ENCODE results near the gene RCBTB2. TPM values are rescaled to one million over a fixed set of nuclear protein-coding genes. Genes with fewer than 3 reads are reported as not detected.

Gene RCBTB2
- total and polyA plus RNA-seq, 9 of the 15 experiments (the other 6 are each of a cell fraction or from before 2014, with no cell fraction given): 0.91 to 3.3 (median 1.5) TPM

DNA sequence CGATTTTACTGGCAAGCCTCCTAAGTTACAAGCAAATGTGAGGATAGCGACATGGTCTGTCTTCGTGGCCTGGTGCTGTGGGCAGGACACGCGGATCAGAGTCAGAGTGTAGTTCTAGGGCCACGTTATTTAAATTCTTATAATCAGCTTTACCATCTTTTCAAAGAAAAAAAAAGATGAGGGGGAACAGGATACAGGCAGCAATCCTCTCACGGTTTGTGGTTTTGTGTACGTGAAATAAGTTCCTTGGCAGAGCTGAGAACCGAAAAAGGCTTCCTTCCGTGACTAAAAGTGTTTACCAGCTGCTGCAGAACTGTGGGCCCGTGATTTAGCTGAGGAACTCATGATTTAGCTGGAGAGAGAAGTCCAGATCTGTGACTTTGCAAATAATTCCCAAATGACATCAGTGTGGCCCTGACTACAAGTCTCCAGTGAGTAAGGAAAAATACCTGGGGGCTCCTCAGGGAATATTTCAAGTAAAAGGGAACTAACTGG, 27.2 kb downstream of the RCBTB2 start (continued):
- TF ChIP-seq PBX2 (CRISPR knock-in tag; IDR thresholded peaks at IDR 0.05; ENCODE audit: low read depth) (no peak), PBX2 (tag; conservative IDR thresholded peaks at IDR 0.05; ENCODE audit: low read depth) (no peak), SMAD3 (CRISPR knock-in tag; conservative IDR thresholded peaks at IDR 0.05) (no peak), FOXJ2 (tag; IDR thresholded peaks at IDR 0.05) (no peak), DACH1 (IDR thresholded peaks at IDR 0.05; ENCODE audit: partially characterized antibody) (no peak), MEF2A (IDR thresholded peaks at IDR 0.05; ENCODE audit: control insufficient read depth, low read depth, low read length) (no peak), MXI1 (IDR thresholded peaks at IDR 0.05; ENCODE audit: low read depth, low read length) (no peak), SUPT5H (IDR thresholded peaks at IDR 0.05) (no peak), CBFA2T2 (conservative IDR thresholded peaks at IDR 0.05) (no peak)

DNA sequence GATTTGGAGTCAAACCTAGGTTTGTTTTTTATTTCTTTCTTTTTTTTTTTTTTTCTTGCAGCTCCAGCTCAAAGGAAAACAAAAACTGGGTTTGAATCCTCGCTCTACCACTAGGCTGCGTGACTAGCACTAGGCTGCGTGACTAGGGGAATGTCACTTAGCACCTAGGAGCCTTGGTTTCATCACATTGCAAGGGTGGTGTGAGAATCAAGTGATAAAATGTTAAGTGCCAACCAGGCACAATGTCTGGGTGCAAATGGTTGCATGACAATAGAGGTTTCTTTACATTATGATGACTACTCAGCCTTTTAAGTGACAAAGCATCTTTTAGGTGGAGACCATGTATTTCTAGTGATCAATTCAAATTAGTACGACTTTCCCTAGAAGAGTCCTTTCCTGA, 27.9 kb downstream of the RCBTB2 start:
- 46% methylated on average over 2 of the region's 4 CpGs for WGBS (ENCODE audit: insufficient coverage, low coverage, missing lambda C conversion rate)
- Histone ChIP-seq H4K20me1 (replicated peaks; ENCODE audit: control insufficient read depth, insufficient read depth, low read length) (no peaks in the 10 kb centered on the region), H3K27me3 (ENCODE audit: control insufficient read depth in 2 of 2, insufficient read depth in 2 of 2, low read length in 2 of 2) (0 out of 5 replicates have a peak, but pooled peaks cover 0 to 5% of the 10 kb centered on the region in 2 experiments), H3K4me3 (no peak overlapping the region), H3K27ac (ENCODE audit: extremely low read depth, low read depth, low read length) (no peak overlapping the region), H3K9ac (ENCODE audit: insufficient read depth in 1 of 2, low read depth in 2 of 2, low read length in 2 of 2) (no peak overlapping the region), H3K9me1 (ENCODE audit: control insufficient read depth, insufficient read depth, low read length) (no peaks in the 10 kb centered on the region), H3K4me2 (ENCODE audit: insufficient read depth, low read length) (no peak overlapping the region), H3K36me3 (ENCODE audit: control insufficient read depth, insufficient read depth, low read length) (no peaks in the 10 kb centered on the region), H3K4me1 (replicated peaks in 1 of 2; ENCODE audit: control insufficient read depth in 2 of 2, insufficient read depth in 2 of 2, low read length in 2 of 2) (peaks cover 0 to 3% of the 10 kb centered on the region in 2 experiments; a peak in 3 of 5 replicates), H3K79me2 (ENCODE audit: control insufficient read depth, insufficient read depth, low read length) (no peaks in the 10 kb centered on the region), H2AFZ (ENCODE audit: low read depth, low read length) (no peak overlapping the region), H3K9me3 (replicated peaks; ENCODE audit: control insufficient read depth, insufficient read depth, low read depth, low read length) (no peaks in the 10 kb centered on the region)
- in situ Hi-C loops (cut with MboI): no loop called here
- intact Hi-C loops (cut with micrococcal nuclease): no loop called here
- TF ChIP-seq ZNF77 (CRISPR knock-in tag; IDR thresholded peaks at IDR 0.05) (no peak), ZC3H11A (IDR thresholded peaks at IDR 0.05; ENCODE audit: low read depth, low read length) (no peak)
- TF ChIP-seq, protein P1, sequence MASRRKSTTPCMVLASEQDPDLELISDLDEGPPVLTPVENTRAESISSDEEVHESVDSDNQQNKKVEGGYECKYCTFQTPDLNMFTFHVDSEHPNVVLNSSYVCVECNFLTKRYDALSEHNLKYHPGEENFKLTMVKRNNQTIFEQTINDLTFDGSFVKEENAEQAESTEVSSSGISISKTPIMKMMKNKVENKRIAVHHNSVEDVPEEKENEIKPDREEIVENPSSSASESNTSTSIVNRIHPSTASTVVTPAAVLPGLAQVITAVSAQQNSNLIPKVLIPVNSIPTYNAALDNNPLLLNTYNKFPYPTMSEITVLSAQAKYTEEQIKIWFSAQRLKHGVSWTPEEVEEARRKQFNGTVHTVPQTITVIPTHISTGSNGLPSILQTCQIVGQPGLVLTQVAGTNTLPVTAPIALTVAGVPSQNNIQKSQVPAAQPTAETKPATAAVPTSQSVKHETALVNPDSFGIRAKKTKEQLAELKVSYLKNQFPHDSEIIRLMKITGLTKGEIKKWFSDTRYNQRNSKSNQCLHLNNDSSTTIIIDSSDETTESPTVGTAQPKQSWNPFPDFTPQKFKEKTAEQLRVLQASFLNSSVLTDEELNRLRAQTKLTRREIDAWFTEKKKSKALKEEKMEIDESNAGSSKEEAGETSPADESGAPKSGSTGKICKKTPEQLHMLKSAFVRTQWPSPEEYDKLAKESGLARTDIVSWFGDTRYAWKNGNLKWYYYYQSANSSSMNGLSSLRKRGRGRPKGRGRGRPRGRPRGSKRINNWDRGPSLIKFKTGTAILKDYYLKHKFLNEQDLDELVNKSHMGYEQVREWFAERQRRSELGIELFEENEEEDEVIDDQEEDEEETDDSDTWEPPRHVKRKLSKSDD (conservative IDR thresholded peaks at IDR 0.05; ENCODE audit: low read length): no peak
- FAIRE-seq: no peak
- no TSS peak for BruUV-seq (replicated peaks)
- ATAC-seq: 0 out of 3 replicates have a peak, but pooled peaks have one; percentile 46
- CTCF ChIA-PET (ENCODE audit: low intra/inter-chr PET ratio): interaction anchor here (0.6 kb wide), 1 partner anchor 959 kb away, joined by 4 read pairs; no protein-coding TSS in a partner anchor
- POLR2A ChIA-PET: no interaction called here
- no peak for DNase-seq (ENCODE audit: extremely low read depth in 1 of 4, low spot score in 3 of 4)
